ENCODE results near the gene KCNQ1.

- TF ChIP-seq POLR2A (IDR thresholded peaks at IDR 0.05) (no peak), CTCF (IDR thresholded peaks at IDR 0.05) (no peak)
Measured at GRCh38 chr11:2827256-2827655, 382.4 kb downstream of the KCNQ1 start.
